NCI-H2196 (cell line): ENCODE data around the gene KIAA2012.
"Not testable (repeated sequence)": the region's sequence is repeated elsewhere in the genome, so short reads cannot be mapped to it uniquely, and the experiment has no call there.

Source experiments
- DNase-seq: peaks from one replicate; lab custom pipeline; 2025; ENCODE audit not compliant: unreplicated experiment; lab: John Stamatoyannopoulos, UW

Gene KIAA2012

GRCh38 chr2:202114291-202114690 lies 41.2 kb downstream of the KIAA2012 start:
- no peak for DNase-seq

- DNase-seq = no peak
Measured at GRCh38 chr2:202114795-202115194, 41.7 kb downstream of the KIAA2012 start.

- no peak for DNase-seq
Measured at GRCh38 chr2:202115479-202115971, 42.5 kb downstream of the KIAA2012 start.

GRCh38 chr2:202116691-202117090 lies 43.6 kb downstream of the KIAA2012 start:
- DNase-seq = no peak

- DNase-seq = no peak
Measured at GRCh38 chr2:202118168-202118567, 45.1 kb downstream of the KIAA2012 start.

GRCh38 chr2:202120828-202121227 lies 47.8 kb downstream of the KIAA2012 start:
- no peak for DNase-seq

- DNase-seq = no peak
Measured at GRCh38 chr2:202121532-202122162, 48.6 kb downstream of the KIAA2012 start.

GRCh38 chr2:202122163-202122540 lies 49.1 kb downstream of the KIAA2012 start:
- DNase-seq = no peak

- no peak for DNase-seq
Measured at GRCh38 chr2:202122980-202123720, 50.1 kb downstream of the KIAA2012 start.

GRCh38 chr2:202124286-202124685 lies 51.2 kb downstream of the KIAA2012 start:
- DNase-seq = no peak

GRCh38 chr2:202127687-202128331 lies 54.8 kb downstream of the KIAA2012 start:
- DNase-seq = no peak

- DNase-seq = no peak
Measured at GRCh38 chr2:202129841-202130240, 56.8 kb downstream of the KIAA2012 start.

GRCh38 chr2:202133200-202133908 lies 60.3 kb downstream of the KIAA2012 start:
- no peak for DNase-seq

- no peak for DNase-seq
Measured at GRCh38 chr2:202133909-202134265, 60.8 kb downstream of the KIAA2012 start.

- DNase-seq = no peak
Measured at GRCh38 chr2:202135091-202135874, 62.2 kb downstream of the KIAA2012 start.

- DNase-seq = not testable (repeated sequence)
Measured at GRCh38 chr2:202136039-202136438, 63.0 kb downstream of the KIAA2012 start.

- no peak for DNase-seq
Measured at GRCh38 chr2:202136526-202136925, 63.5 kb downstream of the KIAA2012 start.

- DNase-seq = no peak
Measured at GRCh38 chr2:202140522-202141252, 67.6 kb downstream of the KIAA2012 start.

GRCh38 chr2:202141329-202141947 lies 68.4 kb downstream of the KIAA2012 start:
- DNase-seq = no peak

GRCh38 chr2:202142540-202142939 lies 69.5 kb downstream of the KIAA2012 start:
- DNase-seq = no peak
